ENCODE measurements around the gene USP49. TPM values are rescaled to one million over a fixed set of nuclear protein-coding genes. Genes with fewer than 3 reads are reported as not detected.

USP49 gene
- total and polyA plus RNA-seq, 2 of the 13 experiments (the other 11 are each of a cell fraction or from before 2014, with no cell fraction given): 2.9 to 4.3 TPM

DNA sequence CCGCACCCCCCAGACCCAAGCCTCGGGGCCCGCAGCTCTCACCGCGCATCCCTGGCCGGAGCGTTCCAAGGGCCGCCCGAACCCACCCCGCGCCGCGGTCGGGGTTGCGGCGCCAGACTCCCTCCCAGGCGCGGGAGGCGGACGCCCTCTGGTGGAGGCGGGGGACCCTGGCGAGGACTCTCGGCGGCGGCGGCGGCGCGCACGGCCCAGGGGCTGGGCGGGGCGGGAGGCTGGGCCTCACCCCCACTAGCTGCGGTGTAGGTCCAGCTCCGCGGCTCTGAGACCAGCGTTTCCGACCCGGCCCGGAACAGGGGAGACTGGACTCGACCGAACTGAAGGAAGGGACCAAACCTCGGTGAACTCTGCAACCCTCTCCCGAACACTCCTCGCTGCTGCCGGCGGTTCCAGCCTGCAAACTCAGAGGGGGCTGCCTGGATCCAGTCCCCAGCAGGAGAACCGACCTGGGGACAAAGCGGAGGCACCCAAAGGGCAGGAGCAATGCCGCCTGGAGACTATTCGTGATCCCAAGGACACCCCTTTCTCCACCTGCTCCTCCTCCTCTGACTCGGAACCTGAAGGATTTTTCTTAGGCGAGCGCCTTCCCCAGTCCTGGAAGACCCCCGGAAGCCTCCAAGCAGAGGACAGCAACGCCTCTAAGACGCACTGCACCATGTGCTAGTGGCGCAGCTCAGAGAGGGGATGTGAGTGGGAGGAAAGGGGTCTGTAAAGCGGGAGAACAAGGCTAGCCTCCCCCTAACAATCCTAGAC is 108.5 kb downstream of the USP49 start (continued):
- peak; percentile 83 for TF ChIP-seq ZNF446 (CRISPR knock-in tag; IDR thresholded peaks at IDR 0.05)
- TF ChIP-seq, protein P1, sequence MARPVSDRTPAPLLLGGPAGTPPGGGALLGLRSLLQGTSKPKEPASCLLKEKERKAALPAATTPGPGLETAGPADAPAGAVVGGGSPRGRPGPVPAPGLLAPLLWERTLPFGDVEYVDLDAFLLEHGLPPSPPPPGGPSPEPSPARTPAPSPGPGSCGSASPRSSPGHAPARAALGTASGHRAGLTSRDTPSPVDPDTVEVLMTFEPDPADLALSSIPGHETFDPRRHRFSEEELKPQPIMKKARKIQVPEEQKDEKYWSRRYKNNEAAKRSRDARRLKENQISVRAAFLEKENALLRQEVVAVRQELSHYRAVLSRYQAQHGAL (CRISPR knock-in tag; IDR thresholded peaks at IDR 0.05; ENCODE audit: not compliant biosample characterization): no peak
- TF ChIP-seq, protein P2, sequence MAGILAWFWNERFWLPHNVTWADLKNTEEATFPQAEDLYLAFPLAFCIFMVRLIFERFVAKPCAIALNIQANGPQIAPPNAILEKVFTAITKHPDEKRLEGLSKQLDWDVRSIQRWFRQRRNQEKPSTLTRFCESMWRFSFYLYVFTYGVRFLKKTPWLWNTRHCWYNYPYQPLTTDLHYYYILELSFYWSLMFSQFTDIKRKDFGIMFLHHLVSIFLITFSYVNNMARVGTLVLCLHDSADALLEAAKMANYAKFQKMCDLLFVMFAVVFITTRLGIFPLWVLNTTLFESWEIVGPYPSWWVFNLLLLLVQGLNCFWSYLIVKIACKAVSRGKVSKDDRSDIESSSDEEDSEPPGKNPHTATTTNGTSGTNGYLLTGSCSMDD (CRISPR knock-in tag; IDR thresholded peaks at IDR 0.05): no peak
- TF ChIP-seq ZNF460 (CRISPR knock-in tag; IDR thresholded peaks at IDR 0.05; ENCODE audit: borderline replicate concordance): no peak
- TF ChIP-seq, protein P3, sequence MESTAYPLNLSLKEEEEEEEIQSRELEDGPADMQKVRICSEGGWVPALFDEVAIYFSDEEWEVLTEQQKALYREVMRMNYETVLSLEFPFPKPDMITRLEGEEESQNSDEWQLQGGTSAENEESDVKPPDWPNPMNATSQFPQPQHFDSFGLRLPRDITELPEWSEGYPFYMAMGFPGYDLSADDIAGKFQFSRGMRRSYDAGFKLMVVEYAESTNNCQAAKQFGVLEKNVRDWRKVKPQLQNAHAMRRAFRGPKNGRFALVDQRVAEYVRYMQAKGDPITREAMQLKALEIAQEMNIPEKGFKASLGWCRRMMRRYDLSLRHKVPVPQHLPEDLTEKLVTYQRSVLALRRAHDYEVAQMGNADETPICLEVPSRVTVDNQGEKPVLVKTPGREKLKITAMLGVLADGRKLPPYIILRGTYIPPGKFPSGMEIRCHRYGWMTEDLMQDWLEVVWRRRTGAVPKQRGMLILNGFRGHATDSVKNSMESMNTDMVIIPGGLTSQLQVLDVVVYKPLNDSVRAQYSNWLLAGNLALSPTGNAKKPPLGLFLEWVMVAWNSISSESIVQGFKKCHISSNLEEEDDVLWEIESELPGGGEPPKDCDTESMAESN (CRISPR knock-in tag; conservative IDR thresholded peaks at IDR 0.05): peak; percentile 73; the same call in 1 of the 2 replicates
- TF ChIP-seq, protein P4, sequence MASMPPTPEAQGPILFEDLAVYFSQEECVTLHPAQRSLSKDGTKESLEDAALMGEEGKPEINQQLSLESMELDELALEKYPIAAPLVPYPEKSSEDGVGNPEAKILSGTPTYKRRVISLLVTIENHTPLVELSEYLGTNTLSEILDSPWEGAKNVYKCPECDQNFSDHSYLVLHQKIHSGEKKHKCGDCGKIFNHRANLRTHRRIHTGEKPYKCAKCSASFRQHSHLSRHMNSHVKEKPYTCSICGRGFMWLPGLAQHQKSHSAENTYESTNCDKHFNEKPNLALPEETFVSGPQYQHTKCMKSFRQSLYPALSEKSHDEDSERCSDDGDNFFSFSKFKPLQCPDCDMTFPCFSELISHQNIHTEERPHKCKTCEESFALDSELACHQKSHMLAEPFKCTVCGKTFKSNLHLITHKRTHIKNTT (CRISPR knock-in tag; IDR thresholded peaks at IDR 0.05): no peak
- 0 out of 2 replicates have a peak, but pooled peaks have one; percentile 13 for TF ChIP-seq HCFC1 (IDR thresholded peaks at IDR 0.05; ENCODE audit: low read depth, low read length)
- TF ChIP-seq, protein P5, sequence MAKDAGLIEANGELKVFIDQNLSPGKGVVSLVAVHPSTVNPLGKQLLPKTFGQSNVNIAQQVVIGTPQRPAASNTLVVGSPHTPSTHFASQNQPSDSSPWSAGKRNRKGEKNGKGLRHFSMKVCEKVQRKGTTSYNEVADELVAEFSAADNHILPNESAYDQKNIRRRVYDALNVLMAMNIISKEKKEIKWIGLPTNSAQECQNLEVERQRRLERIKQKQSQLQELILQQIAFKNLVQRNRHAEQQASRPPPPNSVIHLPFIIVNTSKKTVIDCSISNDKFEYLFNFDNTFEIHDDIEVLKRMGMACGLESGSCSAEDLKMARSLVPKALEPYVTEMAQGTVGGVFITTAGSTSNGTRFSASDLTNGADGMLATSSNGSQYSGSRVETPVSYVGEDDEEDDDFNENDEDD (CRISPR knock-in tag; IDR thresholded peaks at IDR 0.05; ENCODE audit: borderline replicate concordance): peak; percentile 76; the same call in 1 of the 2 replicates
- TF ChIP-seq ZMYM2 (CRISPR knock-in tag; IDR thresholded peaks at IDR 0.05): no peak
- TF ChIP-seq, protein P6, sequence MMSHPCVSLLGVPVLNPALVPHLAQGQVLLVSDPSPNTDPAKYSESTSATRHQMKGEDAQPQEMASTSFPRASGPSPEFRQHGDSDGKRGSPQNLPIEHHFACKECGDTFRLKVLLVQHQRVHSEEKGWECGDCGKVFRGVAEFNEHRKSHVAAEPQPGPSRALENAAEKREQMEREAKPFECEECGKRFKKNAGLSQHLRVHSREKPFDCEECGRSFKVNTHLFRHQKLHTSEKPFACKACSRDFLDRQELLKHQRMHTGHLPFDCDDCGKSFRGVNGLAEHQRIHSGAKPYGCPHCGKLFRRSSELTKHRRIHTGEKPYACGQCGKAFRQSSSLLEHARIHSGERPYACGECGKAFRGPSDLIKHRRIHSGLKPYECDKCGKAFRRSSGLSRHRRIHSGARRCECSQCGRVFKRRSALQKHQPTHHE (CRISPR knock-in tag; IDR thresholded peaks at IDR 0.05; ENCODE audit: borderline replicate concordance): no peak
- 0 out of 2 replicates have a peak, but pooled peaks have one; percentile 47 for TF ChIP-seq ZNF564 (CRISPR knock-in tag; IDR thresholded peaks at IDR 0.05)
- TF ChIP-seq, protein P7, sequence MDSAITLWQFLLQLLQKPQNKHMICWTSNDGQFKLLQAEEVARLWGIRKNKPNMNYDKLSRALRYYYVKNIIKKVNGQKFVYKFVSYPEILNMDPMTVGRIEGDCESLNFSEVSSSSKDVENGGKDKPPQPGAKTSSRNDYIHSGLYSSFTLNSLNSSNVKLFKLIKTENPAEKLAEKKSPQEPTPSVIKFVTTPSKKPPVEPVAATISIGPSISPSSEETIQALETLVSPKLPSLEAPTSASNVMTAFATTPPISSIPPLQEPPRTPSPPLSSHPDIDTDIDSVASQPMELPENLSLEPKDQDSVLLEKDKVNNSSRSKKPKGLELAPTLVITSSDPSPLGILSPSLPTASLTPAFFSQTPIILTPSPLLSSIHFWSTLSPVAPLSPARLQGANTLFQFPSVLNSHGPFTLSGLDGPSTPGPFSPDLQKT (CRISPR knock-in tag; IDR thresholded peaks at IDR 0.05; ENCODE audit: borderline replicate concordance): no peak
- TF ChIP-seq FOXC1 (CRISPR knock-in tag; IDR thresholded peaks at IDR 0.05; ENCODE audit: borderline replicate concordance): no peak; the same call in 1 of the 2 replicates
- TF ChIP-seq KLF9 (CRISPR knock-in tag; IDR thresholded peaks at IDR 0.05; ENCODE audit: low read depth): no peak
- TF ChIP-seq ZNF354B (CRISPR knock-in tag; IDR thresholded peaks at IDR 0.05): no peak
- no peak for TF ChIP-seq IKZF1 (IDR thresholded peaks at IDR 0.05)
- no peak for TF ChIP-seq SP1 (IDR thresholded peaks at IDR 0.05)
- peak; percentile 61 for TF ChIP-seq SP1 (CRISPR knock-in tag; IDR thresholded peaks at IDR 0.05)
- TF ChIP-seq ZBTB8A (CRISPR knock-in tag; IDR thresholded peaks at IDR 0.05; ENCODE audit: borderline replicate concordance, low read depth): no peak
- TF ChIP-seq ZNF782 (CRISPR knock-in tag; IDR thresholded peaks at IDR 0.05; ENCODE audit: borderline replicate concordance): no peak
- no peak for TF ChIP-seq CCAR2 (optimal IDR thresholded peaks at IDR 0.05; ENCODE audit: low read depth, low read length)
